IgD-negative memory B cell (primary cell): ENCODE measurements around the gene PGF. TPM values are rescaled to one million over a fixed set of nuclear protein-coding genes. Genes with fewer than 3 reads are reported as not detected.
A peak's percentile ranks its signal among the peaks of the same experiment; 100 is the strongest.
"Not testable (repeated sequence)": the region's sequence is repeated elsewhere in the genome, so short reads cannot be mapped to it uniquely, and the experiment has no call there.

Source experiments
- H3K27ac Mint-ChIP-seq, 3 donors: one replicate each; pipeline ENCODE4 v1.8.0; 2020 to 2022; ENCODE audit warnings: mild to moderate bottlenecking in 3 of 3, mixed read lengths in 3 of 3, moderate library complexity in 1 of 3
- H3K27me3 Mint-ChIP-seq: one replicate; pipeline ENCODE4 v1.8.0; 2021; ENCODE audit warnings: mixed read lengths
- H3K36me3 Mint-ChIP-seq: one replicate; pipeline ENCODE4 v1.8.0; 2020; ENCODE audit warnings: mild to moderate bottlenecking, mixed read lengths
- H3K4me1 Mint-ChIP-seq, 3 donors: one replicate each; pipeline ENCODE4 v1.8.0; 2020 to 2022; ENCODE audit warnings: mixed read lengths in 3 of 3, mild to moderate bottlenecking in 1 of 3
- H3K4me3 Mint-ChIP-seq, 4 donors: one replicate each; pipeline ENCODE4 v1.8.0; 2020 to 2022; ENCODE audit warnings: mild to moderate bottlenecking in 4 of 4, mixed read lengths in 4 of 4, moderate library complexity in 3 of 4
- H3K9me3 Mint-ChIP-seq, 3 donors: one replicate each; pipeline ENCODE4 v1.8.0; 2020 to 2021; ENCODE audit warnings: mixed read lengths in 3 of 3, mild to moderate bottlenecking in 1 of 3
- polyA plus RNA-seq: library from polyadenylated mRNA; unstranded; fragments of 300-500 nt; fragmentation: Illumina TruSeq; gene quantifications from one replicate; pipeline ENCODE4 v1.2.3, GENCODE V29; 2021

PGF gene
- polyA plus RNA-seq = not detected

GRCh38 chr14:74955229-74956026 is at the start of gene PGF:
PGF (minus strand) TSS chr14:74955597; CDS start chr14:74955242, 355 bp downstream.
- peaks cover 0 to 3% (median 0%) of the 10 kb centered on the region in 3 donors for H3K4me1 Mint-ChIP-seq
- H3K9me3 Mint-ChIP-seq = no peaks in the 10 kb centered on the region
- peak within 1 kb of the TSS in 1 of 3 donors; percentile 9 for H3K27ac Mint-ChIP-seq
- H3K36me3 Mint-ChIP-seq = peaks cover 2% of the 10 kb centered on the region
- peaks cover 8% of the 10 kb centered on the region for H3K27me3 Mint-ChIP-seq
- H3K4me3 Mint-ChIP-seq = peak within 1 kb of the TSS in 3 of 4 donors; percentile 62 to 81 (median 79)

GRCh38 chr14:75003250-75004027 is 48.0 kb upstream of the PGF start:
- Mint-ChIP-seq H3K27me3 (no peaks in the 10 kb centered on the region), H3K4me1 (peaks cover 24 to 31% (median 29%) of the 10 kb centered on the region in 3 donors), H3K27ac (peak overlapping the region; percentile 97), H3K4me3 (peak overlapping the region; percentile 93 to 97 (median 96)), H3K36me3 (peaks cover 1% of the 10 kb centered on the region), H3K9me3 (peaks cover 0 to 3% (median 2%) of the 10 kb centered on the region in 3 donors)

- Mint-ChIP-seq H3K4me1 (peaks cover 24 to 31% (median 29%) of the 10 kb centered on the region in 3 donors), H3K36me3 (peaks cover 1% of the 10 kb centered on the region), H3K27me3 (no peaks in the 10 kb centered on the region), H3K9me3 (peaks cover 0 to 3% (median 2%) of the 10 kb centered on the region in 3 donors), H3K27ac (peak within 1 kb of the TSS; percentile 97), H3K4me3 (peak within 1 kb of the TSS; percentile 93 to 97 (median 96))
These were observed 47.2 kb upstream of the PGF start, which contains the start of gene EIF2B2 for GRCh38 chr14:75002392-75003249. EIF2B2 (plus strand) TSS chr14:75002921; CDS start chr14:75002991, 70 bp downstream.

GRCh38 chr14:75001899-75002298 is 46.5 kb upstream of the PGF start:
- Mint-ChIP-seq H3K4me3 (peak overlapping the region; percentile 93 to 97 (median 96)), H3K27ac (peak overlapping the region; percentile 97), H3K36me3 (peaks cover 1% of the 10 kb centered on the region), H3K4me1 (peaks cover 24 to 28% (median 26%) of the 10 kb centered on the region in 3 donors), H3K27me3 (no peaks in the 10 kb centered on the region), H3K9me3 (peaks cover 0 to 3% (median 2%) of the 10 kb centered on the region in 3 donors)

GRCh38 chr14:75001261-75001660 is 45.9 kb upstream of the PGF start:
- H3K9me3 Mint-ChIP-seq = peaks cover 0 to 3% (median 2%) of the 10 kb centered on the region in 3 donors
- peak overlapping the region in 1 of 4 donors; percentile 93 for H3K4me3 Mint-ChIP-seq
- peaks cover 24 to 28% (median 26%) of the 10 kb centered on the region in 3 donors for H3K4me1 Mint-ChIP-seq
- no peaks in the 10 kb centered on the region for H3K27me3 Mint-ChIP-seq
- H3K27ac Mint-ChIP-seq = peak overlapping the region; percentile 97
- peaks cover 1% of the 10 kb centered on the region for H3K36me3 Mint-ChIP-seq

GRCh38 chr14:74995781-74996180 is 40.4 kb upstream of the PGF start:
- H3K4me3 Mint-ChIP-seq, H3K4me1 Mint-ChIP-seq, H3K9me3 Mint-ChIP-seq, H3K27me3 Mint-ChIP-seq, H3K36me3 Mint-ChIP-seq, H3K27ac Mint-ChIP-seq: not testable (repeated sequence)

GRCh38 chr14:74994182-74994581 is 38.8 kb upstream of the PGF start:
- not testable (repeated sequence) for H3K9me3 Mint-ChIP-seq, H3K4me1 Mint-ChIP-seq, H3K36me3 Mint-ChIP-seq

GRCh38 chr14:74988993-74989392 is 33.6 kb upstream of the PGF start:
- H3K4me3 Mint-ChIP-seq = no peak overlapping the region
- H3K9me3 Mint-ChIP-seq = no peaks in the 10 kb centered on the region
- H3K27ac Mint-ChIP-seq = no peak overlapping the region
- no peaks in the 10 kb centered on the region for H3K27me3 Mint-ChIP-seq
- H3K4me1 Mint-ChIP-seq = no peaks in the 10 kb centered on the region
- H3K36me3 Mint-ChIP-seq = no peaks in the 10 kb centered on the region

More at GRCh38 chr14:74994182-74994581, 38.8 kb upstream of the PGF start:
- H3K27ac Mint-ChIP-seq, H3K27me3 Mint-ChIP-seq, H3K4me3 Mint-ChIP-seq: not testable (repeated sequence)

GRCh38 chr14:74988131-74988530 is 32.7 kb upstream of the PGF start:
- Mint-ChIP-seq H3K36me3 (no peaks in the 10 kb centered on the region), H3K27me3 (no peaks in the 10 kb centered on the region), H3K27ac (no peak overlapping the region), H3K9me3 (no peaks in the 10 kb centered on the region), H3K4me1 (no peaks in the 10 kb centered on the region), H3K4me3 (no peak overlapping the region)

- no peak overlapping the region for H3K4me3 Mint-ChIP-seq
- H3K36me3 Mint-ChIP-seq = no peaks in the 10 kb centered on the region
- no peaks in the 10 kb centered on the region for H3K9me3 Mint-ChIP-seq
- no peak overlapping the region for H3K27ac Mint-ChIP-seq
- no peaks in the 10 kb centered on the region for H3K27me3 Mint-ChIP-seq
- peaks cover 0 to 2% (median 0%) of the 10 kb centered on the region in 3 donors for H3K4me1 Mint-ChIP-seq
These were observed 30.4 kb upstream of the PGF start for GRCh38 chr14:74985806-74986205.

GRCh38 chr14:74985028-74985310 is 29.6 kb upstream of the PGF start:
- Mint-ChIP-seq H3K4me3 (no peak overlapping the region), H3K9me3 (no peaks in the 10 kb centered on the region), H3K27me3 (no peaks in the 10 kb centered on the region), H3K27ac (no peak overlapping the region), H3K36me3 (no peaks in the 10 kb centered on the region), H3K4me1 (peaks cover 0 to 2% (median 0%) of the 10 kb centered on the region in 3 donors)

GRCh38 chr14:74984236-74985027 is 29.0 kb upstream of the PGF start:
- no peaks in the 10 kb centered on the region for H3K36me3 Mint-ChIP-seq
- peaks cover 0 to 2% (median 0%) of the 10 kb centered on the region in 3 donors for H3K4me1 Mint-ChIP-seq
- H3K4me3 Mint-ChIP-seq = no peak overlapping the region
- H3K27me3 Mint-ChIP-seq = no peaks in the 10 kb centered on the region
- H3K9me3 Mint-ChIP-seq = no peaks in the 10 kb centered on the region
- no peak overlapping the region for H3K27ac Mint-ChIP-seq

GRCh38 chr14:74983343-74983742 is 27.9 kb upstream of the PGF start:
- Mint-ChIP-seq H3K36me3 (no peaks in the 10 kb centered on the region), H3K27ac (no peak overlapping the region), H3K27me3 (no peaks in the 10 kb centered on the region), H3K9me3 (no peaks in the 10 kb centered on the region), H3K4me1 (peaks cover 0 to 2% (median 0%) of the 10 kb centered on the region in 3 donors), H3K4me3 (no peak overlapping the region)

- H3K4me1 Mint-ChIP-seq = peaks cover 0 to 2% (median 0%) of the 10 kb centered on the region in 3 donors
- H3K4me3 Mint-ChIP-seq = peak overlapping the region in 1 of 4 donors; percentile 54
- H3K27me3 Mint-ChIP-seq = no peaks in the 10 kb centered on the region
- no peaks in the 10 kb centered on the region for H3K9me3 Mint-ChIP-seq
- H3K27ac Mint-ChIP-seq = no peak overlapping the region
- H3K36me3 Mint-ChIP-seq = no peaks in the 10 kb centered on the region
These were observed 27.3 kb upstream of the PGF start for GRCh38 chr14:74982661-74983060.
